Loucy (cell line): Measurements from ENCODE around the gene CXorf66.

ENCODE experiments used
- EZH2phosphoT487 ChIP-seq: fragments of 200-600 bp; IDR thresholded peaks from 2 replicates; pipeline ENCODE4 v1.6.1; 2018; ENCODE audit warnings: antibody characterized with exemption, mild to moderate bottlenecking, moderate library complexity, borderline replicate concordance
- TF ChIP-seq, protein P1 (sequence below): fragments of 200-600 bp; sonication (generic); conservative IDR thresholded peaks from 2 replicates; pipeline ENCODE4 v1.5.1; 2014; ENCODE audit warnings: mild to moderate bottlenecking, antibody characterized with exemption, low read length

DNA sequence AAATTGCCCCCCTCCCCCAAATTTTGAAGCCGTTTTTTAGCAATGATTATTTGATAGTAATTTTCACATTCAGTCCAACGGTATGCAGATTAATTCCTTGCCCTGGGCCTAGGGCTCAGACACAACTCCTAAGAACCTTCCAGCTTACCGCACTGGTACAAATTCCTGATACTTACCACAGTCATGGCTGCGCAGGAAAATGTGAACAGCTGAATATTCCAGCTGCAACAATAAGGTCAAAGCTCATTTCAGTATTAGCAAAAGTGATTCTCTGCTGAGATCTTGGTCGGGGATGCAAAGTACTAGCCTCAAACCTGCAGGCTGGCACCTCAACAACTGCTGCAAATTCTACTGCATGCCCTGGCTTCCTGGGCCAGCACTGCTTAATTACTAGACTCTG, 35.4 kb downstream of the CXorf66 start:
- TF ChIP-seq, protein P1, sequence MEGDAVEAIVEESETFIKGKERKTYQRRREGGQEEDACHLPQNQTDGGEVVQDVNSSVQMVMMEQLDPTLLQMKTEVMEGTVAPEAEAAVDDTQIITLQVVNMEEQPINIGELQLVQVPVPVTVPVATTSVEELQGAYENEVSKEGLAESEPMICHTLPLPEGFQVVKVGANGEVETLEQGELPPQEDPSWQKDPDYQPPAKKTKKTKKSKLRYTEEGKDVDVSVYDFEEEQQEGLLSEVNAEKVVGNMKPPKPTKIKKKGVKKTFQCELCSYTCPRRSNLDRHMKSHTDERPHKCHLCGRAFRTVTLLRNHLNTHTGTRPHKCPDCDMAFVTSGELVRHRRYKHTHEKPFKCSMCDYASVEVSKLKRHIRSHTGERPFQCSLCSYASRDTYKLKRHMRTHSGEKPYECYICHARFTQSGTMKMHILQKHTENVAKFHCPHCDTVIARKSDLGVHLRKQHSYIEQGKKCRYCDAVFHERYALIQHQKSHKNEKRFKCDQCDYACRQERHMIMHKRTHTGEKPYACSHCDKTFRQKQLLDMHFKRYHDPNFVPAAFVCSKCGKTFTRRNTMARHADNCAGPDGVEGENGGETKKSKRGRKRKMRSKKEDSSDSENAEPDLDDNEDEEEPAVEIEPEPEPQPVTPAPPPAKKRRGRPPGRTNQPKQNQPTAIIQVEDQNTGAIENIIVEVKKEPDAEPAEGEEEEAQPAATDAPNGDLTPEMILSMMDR: no peak
- no peak for TF ChIP-seq EZH2phosphoT487
